Astrocyte (in vitro differentiated cells and primary cell): ENCODE measurements around the gene KIF23. TPM values are rescaled to one million over a fixed set of nuclear protein-coding genes. Genes with fewer than 3 reads are reported as not detected.

Source experiments
- DNase-seq: peaks from one replicate; pipeline ENCODE4 v3.0.0-alpha.2; 2010; ENCODE audit warnings: low read depth
- FAIRE-seq: peaks from 2 replicates; lab custom pipeline; 2011; peaks lifted over from hg19 to GRCh38; lab: Jason Lieb, UNC
- H2AFZ ChIP-seq: 2 replicates; pipeline ENCODE4 v1.6.0; 2012; ENCODE audit warnings: low read depth, low read length, inconsistent platforms
- H3K27ac ChIP-seq: 2 replicates; pipeline ENCODE4 v1.5.1; 2011; ENCODE audit warnings: low read depth, low read length, inconsistent platforms
- H3K27me3 ChIP-seq: 2 replicates; pipeline ENCODE4 v1.6.0; 2011; ENCODE audit warnings: low read length, inconsistent platforms; ENCODE audit not compliant: insufficient read depth
- H3K36me3 ChIP-seq: 2 replicates; pipeline ENCODE4 v1.5.1; 2011; ENCODE audit warnings: low read length, inconsistent platforms; ENCODE audit not compliant: insufficient read depth
- H3K4me1 ChIP-seq: 2 replicates; pipeline ENCODE4 v1.5.1; 2011; ENCODE audit warnings: low read length, inconsistent platforms; ENCODE audit not compliant: insufficient read depth
- H3K4me2 ChIP-seq: 2 replicates; pipeline ENCODE4 v1.6.0; 2012; ENCODE audit warnings: low read length, inconsistent platforms
- H3K4me3 ChIP-seq: 2 replicates; pipeline ENCODE4 v1.5.1; 2011; ENCODE audit warnings: low read depth, mild to moderate bottlenecking, low read length, inconsistent platforms; ENCODE audit not compliant: insufficient read depth
- H3K79me2 ChIP-seq: 2 replicates; pipeline ENCODE4 v1.6.0; 2012; ENCODE audit warnings: mild to moderate bottlenecking, low read length, inconsistent platforms; ENCODE audit not compliant: insufficient read depth
- H3K9ac ChIP-seq: 2 replicates; pipeline ENCODE4 v1.6.0; 2012; ENCODE audit warnings: mild to moderate bottlenecking, low read length, inconsistent platforms
- H3K9me3 ChIP-seq: 2 replicates; pipeline ENCODE4 v1.5.1; 2012; ENCODE audit warnings: low read depth, mild to moderate bottlenecking, low read length, inconsistent platforms; ENCODE audit not compliant: insufficient read depth
- H4K20me1 ChIP-seq: 2 replicates; pipeline ENCODE4 v1.6.0; 2012; ENCODE audit warnings: low read length, inconsistent platforms; ENCODE audit not compliant: insufficient read depth
- H3K27ac Mint-ChIP-seq: one replicate; pipeline ENCODE4 v1.8.0; 2021; ENCODE audit warnings: mild to moderate bottlenecking, mixed read lengths; ENCODE audit not compliant: unreplicated experiment
- H3K27me3 Mint-ChIP-seq: one replicate; pipeline ENCODE4 v1.8.0; 2021; ENCODE audit warnings: low read depth, mixed read lengths; ENCODE audit not compliant: unreplicated experiment
- H3K36me3 Mint-ChIP-seq: one replicate; pipeline ENCODE4 v1.8.0; 2021; ENCODE audit warnings: low read depth, mixed read lengths; ENCODE audit not compliant: unreplicated experiment
- H3K4me1 Mint-ChIP-seq: one replicate; pipeline ENCODE4 v1.8.0; 2021; ENCODE audit warnings: low read depth, mixed read lengths; ENCODE audit not compliant: unreplicated experiment
- H3K4me3 Mint-ChIP-seq: one replicate; pipeline ENCODE4 v1.8.0; 2021; ENCODE audit warnings: mild to moderate bottlenecking, moderate library complexity, mixed read lengths; ENCODE audit not compliant: unreplicated experiment
- H3K9me3 Mint-ChIP-seq: one replicate; pipeline ENCODE4 v1.8.0; 2021; ENCODE audit warnings: mild to moderate bottlenecking, mixed read lengths; ENCODE audit not compliant: unreplicated experiment
- EZH2 ChIP-seq: IDR thresholded peaks from 2 replicates; pipeline ENCODE4 v1.6.1; 2012; ENCODE audit warnings: mild to moderate bottlenecking, low read length, inconsistent platforms; ENCODE audit not compliant: insufficient read depth
- total RNA-seq: library from RNA; stranded (reverse); gene quantifications from 2 replicates; pipeline ENCODE4 v1.2.1, GENCODE V29; 2021
- TF ChIP-seq, protein P1 (sequence below): IDR thresholded peaks from 2 replicates; pipeline ENCODE4 v1.5.1; 2011; ENCODE audit warnings: low read depth, mild to moderate bottlenecking, inconsistent platforms, low read length, moderate library complexity; ENCODE audit not compliant: insufficient read depth

The KIF23 gene
- total RNA-seq, 1 donor from 2014 or later: 11.8 TPM

GRCh38 chr15:69410248-69410874 is 3.8 kb upstream of the KIF23 start:
- no peak overlapping the region for H3K27ac ChIP-seq
- H3K4me1 ChIP-seq: peaks cover 13% of the 10 kb centered on the region
- H2AFZ ChIP-seq: no peak overlapping the region
- FAIRE-seq (no peak), DNase-seq (no peak)
- no peak for TF ChIP-seq EZH2
- TF ChIP-seq, protein P1, sequence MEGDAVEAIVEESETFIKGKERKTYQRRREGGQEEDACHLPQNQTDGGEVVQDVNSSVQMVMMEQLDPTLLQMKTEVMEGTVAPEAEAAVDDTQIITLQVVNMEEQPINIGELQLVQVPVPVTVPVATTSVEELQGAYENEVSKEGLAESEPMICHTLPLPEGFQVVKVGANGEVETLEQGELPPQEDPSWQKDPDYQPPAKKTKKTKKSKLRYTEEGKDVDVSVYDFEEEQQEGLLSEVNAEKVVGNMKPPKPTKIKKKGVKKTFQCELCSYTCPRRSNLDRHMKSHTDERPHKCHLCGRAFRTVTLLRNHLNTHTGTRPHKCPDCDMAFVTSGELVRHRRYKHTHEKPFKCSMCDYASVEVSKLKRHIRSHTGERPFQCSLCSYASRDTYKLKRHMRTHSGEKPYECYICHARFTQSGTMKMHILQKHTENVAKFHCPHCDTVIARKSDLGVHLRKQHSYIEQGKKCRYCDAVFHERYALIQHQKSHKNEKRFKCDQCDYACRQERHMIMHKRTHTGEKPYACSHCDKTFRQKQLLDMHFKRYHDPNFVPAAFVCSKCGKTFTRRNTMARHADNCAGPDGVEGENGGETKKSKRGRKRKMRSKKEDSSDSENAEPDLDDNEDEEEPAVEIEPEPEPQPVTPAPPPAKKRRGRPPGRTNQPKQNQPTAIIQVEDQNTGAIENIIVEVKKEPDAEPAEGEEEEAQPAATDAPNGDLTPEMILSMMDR: peak; percentile 15
- H3K79me2 ChIP-seq: peaks cover 99% of the 10 kb centered on the region
- H3K4me3 ChIP-seq: no peak overlapping the region
- H3K4me1 Mint-ChIP-seq: peaks cover 13% of the 10 kb centered on the region
- H4K20me1 ChIP-seq: peaks cover 68% of the 10 kb centered on the region
- H3K36me3 Mint-ChIP-seq: no peaks in the 10 kb centered on the region
- H3K27ac Mint-ChIP-seq: no peak overlapping the region
- no peaks in the 10 kb centered on the region for H3K9me3 Mint-ChIP-seq
- no peaks in the 10 kb centered on the region for H3K36me3 ChIP-seq
- no peak overlapping the region for H3K4me3 Mint-ChIP-seq
- no peak overlapping the region for H3K9ac ChIP-seq
- H3K4me2 ChIP-seq: peak overlapping the region; percentile 88
- no peaks in the 10 kb centered on the region for H3K27me3 Mint-ChIP-seq
- no peaks in the 10 kb centered on the region for H3K27me3 ChIP-seq
- no peaks in the 10 kb centered on the region for H3K9me3 ChIP-seq

GRCh38 chr15:69412274-69412673 is 1.9 kb upstream of the KIF23 start:
- H3K27ac Mint-ChIP-seq: no peak overlapping the region
- peak overlapping the region; percentile 93 for H3K4me3 Mint-ChIP-seq
- TF ChIP-seq, protein P1: no peak
- no peak for TF ChIP-seq EZH2
- no peaks in the 10 kb centered on the region for H3K36me3 Mint-ChIP-seq
- peaks cover 98% of the 10 kb centered on the region for H3K79me2 ChIP-seq
- DNase-seq (no peak), FAIRE-seq (no peak)
- peaks cover 23% of the 10 kb centered on the region for H3K4me1 Mint-ChIP-seq
- no peaks in the 10 kb centered on the region for H3K9me3 ChIP-seq
- no peaks in the 10 kb centered on the region for H3K27me3 ChIP-seq
- peaks cover 59% of the 10 kb centered on the region for H4K20me1 ChIP-seq
- H3K9ac ChIP-seq: peak overlapping the region; percentile 9
- no peaks in the 10 kb centered on the region for H3K36me3 ChIP-seq
- no peak overlapping the region for H3K27ac ChIP-seq
- no peak overlapping the region for H2AFZ ChIP-seq
- no peaks in the 10 kb centered on the region for H3K27me3 Mint-ChIP-seq
- H3K4me1 ChIP-seq: peaks cover 24% of the 10 kb centered on the region
- no peaks in the 10 kb centered on the region for H3K9me3 Mint-ChIP-seq
- H3K4me2 ChIP-seq: peak overlapping the region; percentile 88
- H3K4me3 ChIP-seq: peak overlapping the region; percentile 17

DNA sequence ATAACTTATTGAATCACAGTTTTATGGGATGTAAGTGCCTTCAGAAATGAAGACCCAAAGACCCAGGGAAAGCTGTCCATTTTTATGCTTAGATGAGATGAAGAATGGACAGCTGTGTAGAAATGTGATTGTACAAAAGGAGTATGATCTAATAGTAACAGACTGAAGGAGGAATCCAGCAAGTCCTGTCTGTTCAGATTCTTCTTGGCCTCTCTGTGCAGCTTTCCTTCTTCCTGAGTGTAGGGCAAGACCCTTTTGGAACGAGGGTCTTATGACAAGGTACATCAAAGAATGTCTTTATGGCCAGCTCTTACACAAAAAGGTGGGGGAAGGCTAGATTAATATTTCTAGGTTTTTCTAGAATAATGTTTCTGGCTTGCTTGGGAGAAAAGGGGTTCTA is 1.4 kb upstream of the KIF23 start:
- no peak overlapping the region for H3K27ac ChIP-seq
- H3K4me3 ChIP-seq: peak overlapping the region; percentile 17
- H2AFZ ChIP-seq: no peak overlapping the region
- H3K36me3 ChIP-seq: no peaks in the 10 kb centered on the region
- H3K4me1 Mint-ChIP-seq: peaks cover 25% of the 10 kb centered on the region
- peak overlapping the region; percentile 50 for H3K27ac Mint-ChIP-seq
- H3K27me3 ChIP-seq: no peaks in the 10 kb centered on the region
- no peak for FAIRE-seq
- H3K4me2 ChIP-seq: peak overlapping the region; percentile 88
- no peaks in the 10 kb centered on the region for H3K36me3 Mint-ChIP-seq
- H3K27me3 Mint-ChIP-seq: no peaks in the 10 kb centered on the region
- TF ChIP-seq, protein P1: no peak
- TF ChIP-seq EZH2: no peak
- peaks cover 57% of the 10 kb centered on the region for H4K20me1 ChIP-seq
- DNase-seq: no peak
- H3K4me3 Mint-ChIP-seq: peak overlapping the region; percentile 93
- peak overlapping the region; percentile 9 for H3K9ac ChIP-seq
- H3K9me3 ChIP-seq: no peaks in the 10 kb centered on the region
- peaks cover 24% of the 10 kb centered on the region for H3K4me1 ChIP-seq
- no peaks in the 10 kb centered on the region for H3K9me3 Mint-ChIP-seq
- peaks cover 98% of the 10 kb centered on the region for H3K79me2 ChIP-seq
